ENCODE results near the gene DMGDH.

GRCh38 chr5:79074641-79075040 is 5.2 kb upstream of the DMGDH start:
- TF ChIP-seq, protein P1, sequence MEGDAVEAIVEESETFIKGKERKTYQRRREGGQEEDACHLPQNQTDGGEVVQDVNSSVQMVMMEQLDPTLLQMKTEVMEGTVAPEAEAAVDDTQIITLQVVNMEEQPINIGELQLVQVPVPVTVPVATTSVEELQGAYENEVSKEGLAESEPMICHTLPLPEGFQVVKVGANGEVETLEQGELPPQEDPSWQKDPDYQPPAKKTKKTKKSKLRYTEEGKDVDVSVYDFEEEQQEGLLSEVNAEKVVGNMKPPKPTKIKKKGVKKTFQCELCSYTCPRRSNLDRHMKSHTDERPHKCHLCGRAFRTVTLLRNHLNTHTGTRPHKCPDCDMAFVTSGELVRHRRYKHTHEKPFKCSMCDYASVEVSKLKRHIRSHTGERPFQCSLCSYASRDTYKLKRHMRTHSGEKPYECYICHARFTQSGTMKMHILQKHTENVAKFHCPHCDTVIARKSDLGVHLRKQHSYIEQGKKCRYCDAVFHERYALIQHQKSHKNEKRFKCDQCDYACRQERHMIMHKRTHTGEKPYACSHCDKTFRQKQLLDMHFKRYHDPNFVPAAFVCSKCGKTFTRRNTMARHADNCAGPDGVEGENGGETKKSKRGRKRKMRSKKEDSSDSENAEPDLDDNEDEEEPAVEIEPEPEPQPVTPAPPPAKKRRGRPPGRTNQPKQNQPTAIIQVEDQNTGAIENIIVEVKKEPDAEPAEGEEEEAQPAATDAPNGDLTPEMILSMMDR (IDR thresholded peaks at IDR 0.05): no peak
- no peak for TF ChIP-seq POLR2AphosphoS5 (IDR thresholded peaks at IDR 0.05)
